Spleen (tissue), 7 donors: ENCODE measurements around the gene HAUS1.

Experiments
- POLR2A ChIP-seq, 3 donors: fragments of 450-650 bp; IDR thresholded peaks; one replicate each; pipeline ENCODE4 v1.5.1; 2017; ENCODE audit warnings: antibody characterized with exemption in 3 of 3, mild to moderate bottlenecking in 1 of 3
- TF ChIP-seq, protein P1 (sequence below), 11 experiments: fragments of 200-600 bp in 7 of 11; fragments of 450-650 bp in 4 of 11; sonication (generic) in 4 of 11; IDR thresholded peaks in 8 of 11; conservative IDR thresholded peaks in 3 of 11; 1 replicate in 7 of 11; 2 replicates in 4 of 11; pipeline versions ENCODE4 v1.4.0 to v1.8.0; 2016 to 2021; ENCODE audit warnings: antibody characterized with exemption in 11 of 11, inconsistent platforms in 4 of 11, mild to moderate bottlenecking in 1 of 11
- donor health status: DM: no; HTN: no; CAD: no; lungs with moderate emphysema.
- donor health status: DM: no; HTN: no; CAD: no.
- donor health status: DM: no; HTN: no; CAD: no.

DNA sequence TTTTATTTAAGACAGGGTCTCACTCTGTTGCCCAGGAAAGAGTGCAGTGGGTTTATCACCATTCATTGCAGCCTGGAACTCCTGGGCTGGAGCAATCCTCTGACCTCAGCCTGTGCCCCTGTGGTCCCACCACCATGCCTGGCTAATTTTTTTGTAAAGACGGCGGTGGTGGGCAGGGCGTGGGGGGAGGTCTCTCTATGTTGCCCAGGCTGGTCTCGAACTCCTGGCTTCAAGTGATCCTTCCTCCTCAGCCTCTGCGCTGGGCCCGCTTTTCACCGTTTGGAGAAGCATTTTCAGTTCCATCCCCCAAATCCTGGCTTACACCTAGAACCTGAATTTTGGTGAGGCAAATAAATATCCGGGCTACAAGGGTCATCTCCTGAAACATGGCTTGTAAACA, 4.7 kb upstream of the HAUS1 start:
- TF ChIP-seq, protein P1, sequence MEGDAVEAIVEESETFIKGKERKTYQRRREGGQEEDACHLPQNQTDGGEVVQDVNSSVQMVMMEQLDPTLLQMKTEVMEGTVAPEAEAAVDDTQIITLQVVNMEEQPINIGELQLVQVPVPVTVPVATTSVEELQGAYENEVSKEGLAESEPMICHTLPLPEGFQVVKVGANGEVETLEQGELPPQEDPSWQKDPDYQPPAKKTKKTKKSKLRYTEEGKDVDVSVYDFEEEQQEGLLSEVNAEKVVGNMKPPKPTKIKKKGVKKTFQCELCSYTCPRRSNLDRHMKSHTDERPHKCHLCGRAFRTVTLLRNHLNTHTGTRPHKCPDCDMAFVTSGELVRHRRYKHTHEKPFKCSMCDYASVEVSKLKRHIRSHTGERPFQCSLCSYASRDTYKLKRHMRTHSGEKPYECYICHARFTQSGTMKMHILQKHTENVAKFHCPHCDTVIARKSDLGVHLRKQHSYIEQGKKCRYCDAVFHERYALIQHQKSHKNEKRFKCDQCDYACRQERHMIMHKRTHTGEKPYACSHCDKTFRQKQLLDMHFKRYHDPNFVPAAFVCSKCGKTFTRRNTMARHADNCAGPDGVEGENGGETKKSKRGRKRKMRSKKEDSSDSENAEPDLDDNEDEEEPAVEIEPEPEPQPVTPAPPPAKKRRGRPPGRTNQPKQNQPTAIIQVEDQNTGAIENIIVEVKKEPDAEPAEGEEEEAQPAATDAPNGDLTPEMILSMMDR (IDR thresholded peaks at IDR 0.05 in 8 of 11, conservative IDR thresholded peaks at IDR 0.05 in 3 of 11): no peak
- TF ChIP-seq POLR2A (IDR thresholded peaks at IDR 0.05): no peak
